ENCODE results near the gene CNOT11.
"Not testable (repeated sequence)": the region's sequence is repeated elsewhere in the genome, so short reads cannot be mapped to it uniquely, and the experiment has no call there.

Gene CNOT11

GRCh38 chr2:101252408-101253012 lies at the start of gene CNOT11:
Gene CNOT11, plus strand, starts transcription at chr2:101252886. Its CDS starts 79 bp downstream, at chr2:101252965.
- DNase-seq (ENCODE audit: low spot score) = peak; percentile 96

- DNase-seq (ENCODE audit: low spot score) = no peak
Measured at GRCh38 chr2:101204400-101205115, 48.1 kb upstream of the CNOT11 start.

GRCh38 chr2:101205521-101206479 lies 46.9 kb upstream of the CNOT11 start:
- DNase-seq (ENCODE audit: low spot score) = peak; percentile 84

GRCh38 chr2:101208830-101209229 lies 43.9 kb upstream of the CNOT11 start:
- no peak for DNase-seq (ENCODE audit: low spot score)

- no peak for DNase-seq (ENCODE audit: low spot score)
Measured at GRCh38 chr2:101219246-101219645, 33.4 kb upstream of the CNOT11 start.

- DNase-seq (ENCODE audit: low spot score) = not testable (repeated sequence)
Measured at GRCh38 chr2:101220091-101220490, 32.6 kb upstream of the CNOT11 start.

GRCh38 chr2:101223814-101224231 lies 28.9 kb upstream of the CNOT11 start:
- DNase-seq (ENCODE audit: low spot score) = no peak

GRCh38 chr2:101230541-101231001 lies 22.1 kb upstream of the CNOT11 start:
- no peak for DNase-seq (ENCODE audit: low spot score)

GRCh38 chr2:101231240-101231639 lies 21.4 kb upstream of the CNOT11 start:
- DNase-seq (ENCODE audit: low spot score) = no peak

GRCh38 chr2:101231937-101232730 lies 20.6 kb upstream of the CNOT11 start:
- no peak for DNase-seq (ENCODE audit: low spot score)

- no peak for DNase-seq (ENCODE audit: low spot score)
Measured at GRCh38 chr2:101232770-101233169, 19.9 kb upstream of the CNOT11 start.

- no peak for DNase-seq (ENCODE audit: low spot score)
Measured at GRCh38 chr2:101234169-101234938, 18.3 kb upstream of the CNOT11 start.

- not testable (repeated sequence) for DNase-seq (ENCODE audit: low spot score)
Measured at GRCh38 chr2:101235956-101236355, 16.7 kb upstream of the CNOT11 start.

- DNase-seq (ENCODE audit: low spot score) = not testable (repeated sequence)
Measured at GRCh38 chr2:101237944-101238343, 14.7 kb upstream of the CNOT11 start.

- DNase-seq (ENCODE audit: low spot score) = no peak
Measured at GRCh38 chr2:101238930-101239759, 13.5 kb upstream of the CNOT11 start.

GRCh38 chr2:101239760-101240118 lies 12.9 kb upstream of the CNOT11 start:
- not testable (repeated sequence) for DNase-seq (ENCODE audit: low spot score)

GRCh38 chr2:101240694-101241093 lies 12.0 kb upstream of the CNOT11 start:
- not testable (repeated sequence) for DNase-seq (ENCODE audit: low spot score)

- no peak for DNase-seq (ENCODE audit: low spot score)
Measured at GRCh38 chr2:101241158-101241557, 11.5 kb upstream of the CNOT11 start.

- not testable (repeated sequence) for DNase-seq (ENCODE audit: low spot score)
Measured at GRCh38 chr2:101244373-101244772, 8.3 kb upstream of the CNOT11 start.

GRCh38 chr2:101244899-101245298 lies 7.8 kb upstream of the CNOT11 start:
- not testable (repeated sequence) for DNase-seq (ENCODE audit: low spot score)

Data from Ammon's horn (tissue), 1 donor.